Fibroblast of the aortic adventitia (primary cell): Measurements from ENCODE around the gene IGSF8. TPM values are rescaled to one million over a fixed set of nuclear protein-coding genes. Genes with fewer than 3 reads are reported as not detected.

Source experiments
- DNase-seq: peaks from one replicate; pipeline ENCODE4 v3.0.0-alpha.2; 2010; ENCODE audit warnings: low read depth
- H3K4me3 ChIP-seq: 2 replicates; pipeline ENCODE4 v1.5.1; 2011; ENCODE audit warnings: low read depth, mild to moderate bottlenecking, control low read depth, low read length, moderate library complexity
- CTCF ChIP-seq: IDR thresholded peaks from 2 replicates; pipeline ENCODE4 v1.5.1; 2011; ENCODE audit warnings: mild to moderate bottlenecking, low read length, control low read depth, inconsistent platforms; ENCODE audit not compliant: insufficient read depth
- total RNA-seq: library from RNA; depleted of rRNA; stranded (reverse); fragments of >200 nt; gene quantifications from 2 replicates; pipeline ENCODE4 v1.2.3, GENCODE V29; 2012; ENCODE audit warnings: low replicate concordance

IGSF8 gene
- total RNA-seq, 1 donor, result 10.8 TPM

GRCh38 chr1:160130939-160131338 lies 32.5 kb upstream of the IGSF8 start:
- no peak for DNase-seq
- TF ChIP-seq CTCF, result no peak
- no peak overlapping the region for H3K4me3 ChIP-seq

DNA sequence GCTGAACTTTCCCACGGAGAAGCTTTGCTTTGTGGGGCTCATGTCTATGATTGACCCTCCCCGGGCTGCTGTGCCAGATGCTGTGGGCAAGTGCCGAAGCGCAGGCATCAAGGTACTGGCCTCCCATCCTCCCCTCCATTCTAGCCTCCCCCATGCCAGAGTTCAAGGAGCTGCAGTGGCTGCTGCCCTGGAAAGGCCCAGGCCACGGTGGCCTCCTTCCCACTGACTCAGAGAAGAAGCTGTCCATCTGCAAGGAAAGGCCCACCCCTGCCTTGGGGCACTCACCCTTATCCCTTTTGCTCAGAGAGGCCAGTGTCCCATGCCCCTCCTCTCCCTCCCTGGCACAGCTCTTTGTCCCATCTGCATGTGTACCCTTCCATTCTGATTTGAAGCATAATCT lies 32.1 kb upstream of the IGSF8 start:
- no peak for DNase-seq
- TF ChIP-seq CTCF, result no peak

GRCh38 chr1:160129966-160130365 lies 31.5 kb upstream of the IGSF8 start:
- DNase-seq, result no peak
- TF ChIP-seq CTCF, result no peak
- H3K4me3 ChIP-seq, result no peak overlapping the region

More for the DNA sequence above, 32.1 kb upstream of the IGSF8 start:
- no peak overlapping the region for H3K4me3 ChIP-seq

GRCh38 chr1:160129558-160129957 lies 31.1 kb upstream of the IGSF8 start:
- DNase-seq, result no peak
- H3K4me3 ChIP-seq, result no peak overlapping the region
- TF ChIP-seq CTCF, result no peak

DNA sequence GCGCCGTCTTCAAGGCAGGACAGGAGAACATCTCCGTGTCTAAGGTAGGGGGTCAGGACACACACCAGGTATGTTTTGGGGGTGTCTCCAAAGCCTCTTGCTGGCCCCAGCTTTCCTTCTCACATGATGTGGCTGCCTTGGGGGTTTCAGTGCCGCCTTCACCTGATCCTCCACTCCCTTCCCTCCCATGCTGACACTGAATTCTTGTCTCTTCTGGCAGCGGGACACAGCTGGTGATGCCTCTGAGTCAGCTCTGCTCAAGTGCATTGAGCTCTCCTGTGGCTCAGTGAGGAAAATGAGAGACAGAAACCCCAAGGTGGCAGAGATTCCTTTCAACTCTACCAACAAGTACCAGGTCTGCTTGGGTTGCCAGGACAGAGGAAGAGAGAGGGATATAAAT lies 30.6 kb upstream of the IGSF8 start:
- H3K4me3 ChIP-seq, result no peak overlapping the region
- no peak for DNase-seq
- no peak for TF ChIP-seq CTCF

- no peak for DNase-seq
- no peak for TF ChIP-seq CTCF
- no peak overlapping the region for H3K4me3 ChIP-seq
Measured at GRCh38 chr1:160128636-160129035, 30.2 kb upstream of the IGSF8 start.

DNA sequence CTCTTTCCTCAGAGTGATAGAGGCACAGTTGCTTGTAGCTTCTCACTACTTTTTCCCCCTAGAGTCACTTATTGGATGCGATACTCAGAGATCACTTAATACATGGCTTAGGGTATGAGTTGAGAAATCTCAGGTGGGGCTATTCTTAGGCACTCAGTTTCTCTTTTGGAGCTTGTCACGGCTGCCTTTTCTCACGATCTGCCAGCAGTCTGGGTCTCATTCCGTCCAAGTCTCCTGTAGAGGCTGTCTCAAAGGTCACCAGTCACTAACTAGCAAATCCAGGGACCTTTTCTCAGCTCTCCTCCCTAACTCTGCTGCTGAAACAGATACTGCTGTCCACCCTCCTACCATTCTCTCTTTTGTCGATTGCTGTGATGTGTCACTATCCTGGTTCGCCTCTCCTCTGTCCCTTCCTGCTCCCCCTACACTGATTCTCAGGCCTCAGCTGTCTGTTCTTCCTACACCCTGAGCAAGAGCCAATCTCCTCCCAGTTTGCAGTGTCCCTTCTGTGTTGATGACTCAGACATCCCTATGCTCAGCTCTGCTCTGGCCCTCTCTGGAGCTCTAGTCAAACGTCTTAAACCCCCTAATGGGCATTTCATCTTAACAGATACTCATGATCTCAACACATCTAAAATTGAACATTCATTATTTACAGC lies 29.6 kb upstream of the IGSF8 start:
- peak; percentile 39 for DNase-seq
- TF ChIP-seq CTCF, result no peak
- no peak overlapping the region for H3K4me3 ChIP-seq
